Measurements from ENCODE around the gene TMEM109.

The TMEM109 gene

GRCh38 chr11:60946601-60947264, 32.8 kb downstream of the TMEM109 start:
- DNase-seq, result no peak

DNA sequence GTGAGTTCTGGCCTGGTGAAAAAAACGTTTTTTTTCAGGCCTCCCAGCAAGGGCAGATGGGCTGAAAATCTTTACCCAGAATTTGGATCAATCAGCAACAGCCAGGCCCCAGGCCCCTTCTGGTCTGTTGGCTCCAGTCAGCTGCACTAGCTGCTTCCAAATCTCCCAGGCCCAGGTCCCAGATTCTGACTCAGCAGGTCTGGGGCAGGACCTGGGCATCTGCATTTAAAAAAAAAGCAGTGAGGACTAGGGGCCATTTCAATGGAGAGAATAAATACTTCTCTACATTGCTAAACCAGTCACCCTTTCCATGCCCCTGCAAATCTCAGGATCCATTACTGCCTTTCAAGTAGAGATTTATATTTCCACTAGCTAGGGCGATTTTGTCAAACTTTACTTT, 33.7 kb downstream of the TMEM109 start:
- no peak for DNase-seq

- no peak for DNase-seq
Observed at GRCh38 chr11:60948250-60948649, 34.3 kb downstream of the TMEM109 start.

DNA sequence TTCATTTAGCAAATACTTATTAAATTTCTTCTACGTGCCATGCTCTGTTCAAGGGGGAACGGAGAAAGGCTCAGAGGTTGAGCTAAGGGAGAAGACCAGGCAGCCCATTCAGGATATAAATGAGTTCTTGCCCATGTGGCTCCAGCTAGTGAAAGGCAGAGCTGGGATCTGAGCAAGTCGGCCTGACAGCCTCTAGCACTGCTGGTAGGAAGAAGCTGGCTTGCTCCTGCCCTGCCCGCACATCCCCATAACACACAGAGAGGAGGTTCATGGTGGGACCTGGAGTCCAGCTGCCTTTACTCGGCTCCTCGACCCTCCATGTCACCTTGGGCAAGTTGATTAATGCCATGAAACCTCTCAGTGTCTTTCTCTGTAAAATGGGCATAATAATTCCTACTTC, 36.1 kb downstream of the TMEM109 start:
- no peak for DNase-seq

GRCh38 chr11:60950933-60951605, 37.1 kb downstream of the TMEM109 start:
- DNase-seq, result no peak

DNA sequence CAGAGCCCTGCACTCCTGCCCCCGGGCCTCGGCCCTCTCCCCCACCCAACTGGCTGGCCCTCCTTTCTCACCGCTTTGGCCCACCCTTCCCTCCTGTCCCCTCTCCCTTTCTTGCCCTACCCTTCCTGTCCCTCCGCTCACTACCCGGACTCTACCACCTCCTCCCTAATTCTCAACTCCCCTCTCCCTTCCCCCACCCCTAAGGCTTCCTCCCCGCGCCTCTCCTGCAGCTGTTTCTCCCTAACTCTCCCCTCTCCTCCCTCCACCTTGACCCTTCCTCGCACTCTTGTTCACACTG, 37.6 kb downstream of the TMEM109 start:
- no peak for DNase-seq

- DNase-seq, result no peak
Observed at GRCh38 chr11:60951904-60952741, 38.2 kb downstream of the TMEM109 start, which contains the start of gene SLC15A3. Gene SLC15A3, minus strand, starts transcription at chr11:60952176. Its CDS starts 625 bp downstream, at chr11:60951551.

- no peak for DNase-seq
Observed at GRCh38 chr11:60952742-60953170, 38.8 kb downstream of the TMEM109 start.

GRCh38 chr11:60953781-60954180, 39.8 kb downstream of the TMEM109 start:
- DNase-seq, result no peak

- no peak for DNase-seq
Observed at GRCh38 chr11:60954421-60954820, 40.5 kb downstream of the TMEM109 start.

DNA sequence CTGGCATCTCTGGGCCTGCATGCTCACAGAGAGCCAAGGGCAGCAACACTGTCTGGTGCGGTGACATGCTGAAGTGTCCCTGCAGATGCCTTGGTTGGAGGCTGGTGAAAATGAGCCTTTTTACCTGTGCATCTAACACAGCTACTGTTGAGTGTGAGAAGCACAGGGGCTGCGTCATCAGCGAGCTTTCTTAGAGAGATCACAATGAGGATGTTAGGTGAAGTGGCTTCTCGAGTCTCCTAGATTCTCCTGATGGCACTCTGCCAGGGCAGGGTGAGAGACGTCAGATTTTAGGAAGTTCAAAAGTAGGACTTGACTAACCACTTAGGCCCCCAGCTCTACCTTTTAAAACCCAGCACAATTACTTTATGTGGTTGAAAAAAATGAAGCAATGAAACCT, 41.6 kb downstream of the TMEM109 start:
- DNase-seq, result no peak

DNA sequence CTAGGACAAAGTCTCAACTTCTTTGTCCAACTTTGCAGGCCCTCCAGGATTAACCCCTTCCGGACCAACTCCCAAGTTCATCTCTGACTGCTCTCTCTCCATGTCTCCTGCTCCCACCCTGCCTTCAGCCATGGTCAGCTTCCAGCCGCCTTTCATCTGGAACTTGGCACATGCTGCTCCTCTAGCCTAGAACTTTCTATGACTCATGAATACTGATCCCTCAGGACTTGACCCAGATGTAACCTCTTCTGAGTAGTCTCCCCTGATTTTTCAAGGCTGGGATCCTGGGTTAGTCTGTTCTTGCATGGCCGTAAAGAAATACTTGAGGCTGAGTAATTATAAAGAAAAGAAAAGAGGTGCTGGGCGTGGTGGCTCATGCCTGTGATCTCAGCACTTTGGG, 43.2 kb downstream of the TMEM109 start:
- no peak for DNase-seq

DNA sequence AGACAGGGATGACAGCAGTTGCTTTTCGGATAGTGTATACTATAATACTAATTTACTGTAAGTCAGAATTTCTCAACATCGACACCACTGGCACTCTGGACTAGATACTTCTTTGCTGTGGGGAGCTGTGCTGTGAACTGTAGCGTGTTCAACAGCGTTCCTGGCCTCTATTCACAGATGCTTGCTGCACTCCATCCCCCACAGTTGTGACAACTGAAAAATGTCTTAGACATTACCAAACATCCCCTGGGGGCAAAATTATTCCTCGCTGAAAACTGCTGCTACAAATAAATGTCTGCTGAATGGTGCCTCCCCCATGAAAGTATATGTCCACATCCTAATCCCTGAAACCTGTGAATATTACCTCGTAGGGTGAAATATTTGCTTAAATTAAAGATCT, 45.5 kb downstream of the TMEM109 start:
- DNase-seq, result no peak

DNA sequence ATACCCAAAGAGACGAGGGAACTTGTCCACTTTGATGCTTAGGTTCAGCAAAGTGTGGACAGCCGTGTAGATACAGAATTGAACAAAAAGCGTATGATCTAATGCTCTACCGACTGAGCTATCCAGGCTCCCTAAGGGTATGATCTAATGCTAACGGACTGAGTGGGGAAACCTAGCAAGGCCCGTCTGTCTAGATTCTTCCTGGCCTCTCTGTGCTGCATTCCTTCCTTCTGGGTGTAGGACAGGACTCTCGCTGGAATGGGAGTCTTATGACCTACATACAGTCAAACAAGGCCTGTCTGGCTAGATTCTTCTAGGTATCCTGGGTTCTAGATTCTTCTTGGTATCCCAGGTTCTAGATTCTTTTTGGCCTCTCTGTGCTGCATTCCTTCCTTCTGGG, 46.4 kb downstream of the TMEM109 start:
- DNase-seq, result no peak

GRCh38 chr11:60964801-60965200, 50.8 kb downstream of the TMEM109 start:
- no peak for DNase-seq

DNA sequence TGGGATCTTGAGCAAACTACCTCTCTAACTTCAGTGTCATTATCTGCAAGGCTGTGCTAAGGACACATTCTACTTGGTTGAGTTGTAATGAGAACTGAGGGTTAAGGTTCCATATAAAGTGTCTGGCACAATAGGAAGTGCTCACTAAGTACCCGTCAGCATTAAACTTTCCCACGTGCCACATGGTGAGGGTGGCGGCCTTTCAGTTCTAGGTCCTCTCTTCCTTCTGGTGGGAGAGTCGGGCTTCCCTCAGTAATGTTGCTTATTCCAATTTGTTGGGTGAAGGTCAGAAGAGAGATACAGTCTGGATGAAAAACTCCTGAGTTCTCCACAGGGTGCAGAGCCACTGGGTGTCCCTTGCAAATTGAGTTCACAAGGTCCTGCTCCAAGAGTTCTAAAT, 52.9 kb downstream of the TMEM109 start:
- no peak for DNase-seq

DNA sequence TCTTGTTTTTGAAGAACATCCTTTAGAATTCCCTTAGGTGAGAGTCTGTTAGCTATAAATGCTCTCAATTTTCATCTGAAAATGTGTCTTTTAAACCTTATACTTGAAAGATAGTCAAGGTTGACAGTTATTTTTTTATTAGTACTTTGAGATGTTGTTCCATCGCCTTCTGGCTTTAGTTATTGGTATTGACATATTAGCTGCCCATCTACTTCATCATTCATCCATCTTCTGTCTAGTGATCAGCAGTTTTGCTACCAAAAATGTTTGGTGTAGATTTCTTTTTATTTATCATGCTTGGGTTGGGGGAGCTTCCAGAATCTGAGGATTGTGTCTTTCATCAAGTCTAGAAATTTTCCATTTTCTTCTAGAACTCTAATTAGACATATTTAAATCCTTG, 54.3 kb downstream of the TMEM109 start:
- DNase-seq, result no peak

DNA sequence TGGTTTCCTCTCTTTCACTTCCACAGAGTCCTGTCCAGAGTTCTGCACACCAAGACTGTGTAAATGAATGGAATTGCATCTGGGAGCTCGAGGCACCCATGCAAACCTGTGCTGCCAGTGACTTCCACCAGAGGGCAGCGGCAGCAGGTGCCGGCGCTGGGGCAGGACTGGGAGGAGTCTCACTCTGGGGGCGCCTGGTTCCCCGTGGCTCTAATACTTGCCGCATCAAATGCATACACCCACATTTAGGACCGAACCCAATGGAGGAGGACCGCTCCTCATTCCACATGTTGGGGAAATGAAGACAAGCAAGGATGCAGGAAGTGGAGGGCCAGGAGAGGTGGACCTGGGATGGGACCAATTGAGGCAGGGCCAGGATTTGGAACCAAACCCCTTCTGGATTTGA, 56.4 kb downstream of the TMEM109 start:
- DNase-seq, result peak; percentile 76

DNA sequence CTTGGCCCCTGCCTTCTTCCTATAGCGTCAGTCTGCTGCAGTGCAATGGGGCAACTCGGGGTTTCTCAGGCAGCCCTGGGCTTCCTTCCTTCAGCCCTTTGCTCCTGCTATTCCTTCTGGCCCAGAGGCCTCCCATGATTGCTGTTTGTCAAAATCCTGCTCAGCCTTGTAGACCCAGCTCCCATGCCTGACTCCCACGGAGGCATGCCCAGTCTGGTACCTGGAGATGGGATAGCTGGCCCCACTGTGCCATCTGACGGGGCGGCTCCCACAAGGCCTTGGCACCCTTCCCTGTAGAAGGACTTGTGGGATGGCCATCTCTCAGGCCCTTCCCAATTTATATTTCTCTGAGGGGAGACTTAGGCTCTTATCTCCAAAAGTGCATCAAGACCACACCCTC, 56.9 kb downstream of the TMEM109 start:
- no peak for DNase-seq

GRCh38 chr11:60971520-60971919, 57.6 kb downstream of the TMEM109 start, which contains the start of gene CD6:
Gene CD6, plus strand, starts transcription at chr11:60971680. Its CDS starts 186 bp downstream, at chr11:60971866.
- DNase-seq, result peak; percentile 81

- DNase-seq, result no peak
Observed at GRCh38 chr11:60972182-60973030, 58.4 kb downstream of the TMEM109 start.

Measured in CD4-positive, alpha-beta T cell treated with Interleukin-4 for 4 hours (primary cell).